Hepatic stellate cell (primary cell): ENCODE results near the gene ZNF668.
A peak's percentile ranks its signal among the peaks of the same experiment; 100 is the strongest.

ENCODE experiments used
- DNase-seq: peaks from one replicate; pipeline ENCODE4 v3.0.0; 2011; ENCODE audit warnings: low spot score

ZNF668 gene

DNA sequence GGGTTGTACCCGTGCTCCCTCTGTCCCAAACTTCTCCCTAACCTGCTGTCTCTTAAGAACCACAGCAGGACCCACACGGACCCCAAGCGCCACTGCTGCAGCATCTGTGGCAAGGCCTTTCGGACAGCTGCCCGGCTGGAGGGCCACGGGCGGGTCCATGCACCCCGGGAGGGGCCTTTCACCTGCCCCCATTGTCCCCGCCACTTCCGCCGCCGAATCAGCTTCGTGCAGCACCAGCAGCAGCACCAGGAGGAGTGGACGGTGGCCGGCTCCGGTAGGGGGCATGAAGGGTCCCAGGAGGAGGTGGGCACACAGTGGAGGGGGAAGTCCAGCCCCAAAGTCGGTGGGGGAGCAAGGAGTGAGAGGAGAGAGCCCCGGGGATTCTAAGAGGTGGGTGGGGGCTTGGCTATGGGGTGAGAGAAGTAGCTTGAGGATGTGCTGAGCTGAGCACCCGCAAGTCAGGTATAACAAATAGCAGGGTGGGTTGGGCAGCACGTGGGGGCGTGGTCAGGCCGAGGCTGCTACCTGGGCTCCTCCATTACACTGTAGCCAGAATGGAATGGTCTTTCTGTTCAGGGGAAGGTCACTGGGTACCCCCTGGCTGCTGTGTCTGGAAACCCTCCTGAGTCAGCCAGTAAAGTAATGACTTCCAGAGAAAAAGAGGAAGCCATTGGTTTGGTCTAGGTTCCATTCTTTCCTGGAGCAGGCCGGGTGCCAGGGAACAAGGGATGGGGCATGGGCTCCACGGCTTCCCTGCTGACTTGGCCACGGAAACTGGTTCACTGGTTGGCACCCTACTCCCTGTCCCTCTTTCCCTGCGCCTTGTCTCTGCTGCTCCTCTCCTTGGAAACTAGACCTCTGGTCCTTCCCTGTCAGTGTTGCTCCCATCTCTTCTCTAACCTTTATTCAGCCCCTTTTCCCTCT lies 7.7 kb upstream of the ZNF668 start:
- DNase-seq = no peak

- DNase-seq = no peak
Observed at GRCh38 chr16:31080756-31081419, 6.8 kb upstream of the ZNF668 start.

- no peak for DNase-seq
Observed at GRCh38 chr16:31080035-31080629, 6.1 kb upstream of the ZNF668 start.

DNA sequence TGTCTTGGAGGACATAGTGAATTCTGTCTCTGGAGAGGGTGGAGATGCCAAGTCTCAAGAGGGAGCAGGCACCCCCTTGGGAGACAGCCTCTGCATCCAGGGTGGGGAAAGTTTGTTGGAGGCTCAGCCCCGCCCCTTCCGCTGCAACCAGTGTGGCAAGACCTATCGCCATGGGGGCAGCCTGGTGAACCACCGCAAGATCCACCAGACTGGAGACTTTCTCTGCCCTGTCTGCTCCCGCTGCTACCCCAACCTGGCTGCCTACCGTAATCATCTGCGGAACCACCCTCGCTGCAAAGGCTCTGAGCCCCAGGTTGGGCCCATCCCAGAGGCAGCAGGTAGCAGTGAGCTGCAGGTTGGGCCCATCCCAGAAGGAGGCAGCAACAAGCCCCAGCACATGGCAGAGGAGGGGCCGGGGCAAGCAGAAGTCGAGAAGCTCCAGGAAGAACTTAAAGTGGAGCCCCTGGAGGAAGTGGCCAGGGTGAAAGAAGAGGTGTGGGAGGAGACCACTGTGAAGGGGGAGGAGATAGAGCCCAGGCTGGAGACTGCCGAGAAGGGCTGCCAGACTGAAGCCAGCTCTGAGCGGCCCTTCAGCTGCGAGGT lies 5.4 kb upstream of the ZNF668 start:
- no peak for DNase-seq

DNA sequence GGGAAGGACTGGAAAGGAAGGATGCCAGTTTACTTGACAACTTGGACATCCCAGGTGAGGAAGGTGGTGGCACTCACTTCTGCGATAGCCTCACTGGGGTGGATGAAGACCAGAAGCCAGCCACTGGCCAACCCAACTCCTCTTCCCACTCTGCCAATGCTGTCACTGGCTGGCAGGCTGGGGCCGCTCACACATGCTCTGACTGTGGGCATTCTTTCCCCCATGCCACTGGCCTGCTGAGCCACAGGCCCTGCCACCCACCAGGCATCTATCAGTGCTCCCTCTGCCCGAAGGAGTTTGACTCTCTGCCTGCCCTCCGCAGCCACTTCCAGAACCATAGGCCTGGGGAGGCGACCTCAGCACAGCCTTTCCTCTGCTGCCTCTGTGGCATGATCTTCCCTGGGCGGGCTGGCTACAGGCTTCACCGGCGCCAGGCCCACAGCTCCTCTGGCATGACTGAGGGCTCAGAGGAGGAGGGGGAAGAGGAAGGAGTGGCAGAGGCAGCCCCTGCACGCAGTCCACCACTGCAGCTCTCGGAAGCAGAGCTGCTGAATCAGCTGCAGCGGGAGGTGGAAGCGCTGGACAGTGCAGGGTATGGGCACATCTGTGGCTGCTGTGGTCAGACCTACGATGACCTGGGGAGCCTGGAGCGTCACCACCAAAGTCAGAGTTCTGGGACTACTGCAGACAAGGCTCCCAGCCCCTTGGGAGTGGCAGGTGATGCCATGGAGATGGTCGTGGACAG lies 4.7 kb upstream of the ZNF668 start:
- DNase-seq = no peak

DNA sequence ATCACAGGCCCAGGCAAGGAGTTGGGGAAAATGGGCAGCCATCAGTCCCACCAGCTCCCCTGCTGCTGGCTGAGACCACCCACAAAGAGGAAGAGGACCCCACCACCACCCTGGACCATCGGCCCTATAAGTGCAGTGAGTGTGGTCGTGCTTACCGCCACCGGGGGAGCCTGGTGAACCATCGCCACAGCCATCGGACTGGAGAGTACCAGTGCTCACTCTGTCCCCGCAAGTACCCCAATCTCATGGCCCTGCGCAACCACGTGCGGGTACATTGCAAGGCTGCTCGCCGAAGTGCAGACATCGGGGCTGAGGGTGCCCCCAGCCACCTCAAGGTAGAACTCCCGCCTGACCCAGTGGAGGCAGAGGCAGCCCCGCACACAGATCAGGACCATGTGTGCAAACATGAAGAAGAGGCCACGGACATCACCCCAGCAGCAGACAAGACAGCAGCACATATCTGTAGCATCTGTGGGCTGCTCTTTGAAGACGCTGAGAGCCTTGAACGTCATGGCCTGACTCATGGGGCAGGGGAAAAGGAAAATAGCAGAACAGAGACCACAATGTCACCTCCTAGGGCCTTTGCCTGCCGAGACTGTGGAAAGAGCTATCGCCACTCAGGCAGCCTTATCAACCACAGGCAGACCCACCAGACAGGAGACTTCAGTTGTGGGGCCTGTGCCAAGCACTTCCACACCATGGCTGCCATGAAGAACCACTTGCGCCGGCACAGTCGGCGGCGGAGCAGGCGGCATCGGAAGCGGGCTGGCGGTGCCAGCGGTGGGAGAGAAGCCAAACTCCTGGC lies 3.8 kb upstream of the ZNF668 start:
- DNase-seq = no peak

DNA sequence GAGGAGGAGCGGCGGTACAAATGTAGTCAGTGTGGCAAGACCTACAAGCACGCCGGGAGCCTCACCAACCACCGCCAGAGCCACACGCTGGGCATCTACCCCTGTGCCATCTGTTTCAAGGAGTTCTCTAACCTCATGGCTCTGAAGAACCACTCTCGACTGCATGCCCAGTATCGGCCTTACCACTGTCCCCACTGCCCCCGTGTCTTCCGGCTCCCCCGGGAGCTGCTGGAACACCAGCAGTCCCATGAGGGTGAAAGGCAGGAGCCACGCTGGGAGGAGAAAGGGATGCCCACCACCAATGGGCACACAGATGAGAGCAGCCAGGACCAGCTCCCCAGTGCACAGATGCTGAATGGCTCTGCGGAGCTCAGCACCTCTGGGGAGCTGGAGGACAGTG lies 3.0 kb upstream of the ZNF668 start:
- no peak for DNase-seq

- DNase-seq = no peak
Observed at GRCh38 chr16:31076319-31076718, 2.3 kb upstream of the ZNF668 start.

DNA sequence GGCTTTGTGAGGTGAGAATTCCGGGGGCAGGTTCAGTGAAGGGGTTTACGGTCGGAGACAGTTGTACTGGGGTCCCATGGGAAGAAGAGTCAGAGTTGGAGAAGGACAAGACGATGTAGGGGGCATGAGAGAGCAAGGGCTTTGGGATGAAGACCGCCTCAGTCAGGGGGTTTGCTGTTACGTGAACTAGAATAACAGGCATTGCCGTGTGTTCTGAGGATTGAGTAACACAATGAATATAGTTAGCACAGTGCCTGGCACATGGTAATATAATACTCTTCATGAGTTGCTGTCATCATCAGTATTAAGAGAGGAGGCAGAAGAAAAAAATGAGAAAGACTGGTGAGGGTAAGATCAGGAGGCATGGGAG lies 759 bp upstream of the ZNF668 start:
- no peak for DNase-seq

DNA sequence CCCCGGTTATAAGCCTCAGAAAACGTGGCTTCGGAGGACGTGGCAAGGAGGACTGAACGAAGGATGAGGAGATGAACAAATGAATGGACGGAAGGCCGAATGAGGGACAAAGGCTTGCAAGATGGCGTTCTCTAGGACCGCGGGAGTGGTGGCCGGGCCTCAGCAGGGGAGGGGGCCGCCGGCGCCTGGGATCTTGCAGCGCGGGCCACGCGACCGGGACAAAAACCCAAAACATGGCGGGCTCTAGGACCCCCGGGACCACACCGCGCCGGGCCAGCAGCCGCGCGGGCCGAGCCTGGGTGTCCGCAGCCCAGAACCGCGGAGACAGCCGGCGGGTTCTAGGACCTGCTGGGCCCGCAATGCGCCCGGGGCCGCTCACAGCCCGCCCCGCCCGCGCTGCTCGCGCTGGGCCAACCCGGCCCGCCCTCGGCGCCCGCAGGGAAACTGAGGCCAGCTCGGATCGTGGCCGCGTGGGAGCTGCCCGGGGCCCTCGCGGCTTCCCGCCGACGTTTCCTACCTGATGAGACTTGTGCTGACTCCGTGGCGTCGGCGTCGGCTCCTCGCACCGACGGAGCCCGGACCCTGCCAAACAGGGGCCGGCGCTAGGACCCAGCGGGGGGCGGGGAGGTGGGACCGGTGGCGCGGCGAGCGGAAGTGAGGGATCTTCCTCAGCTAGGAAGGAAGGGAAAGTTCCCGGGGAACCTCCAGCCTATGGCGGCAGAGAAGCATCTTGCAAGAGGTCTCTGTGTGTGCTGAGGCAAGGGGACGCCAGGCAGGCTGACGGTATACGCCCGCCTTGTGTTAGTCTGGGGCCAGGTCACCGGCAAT lies 684 bp downstream of the ZNF668 start:
- peak; percentile 96 for DNase-seq

DNA sequence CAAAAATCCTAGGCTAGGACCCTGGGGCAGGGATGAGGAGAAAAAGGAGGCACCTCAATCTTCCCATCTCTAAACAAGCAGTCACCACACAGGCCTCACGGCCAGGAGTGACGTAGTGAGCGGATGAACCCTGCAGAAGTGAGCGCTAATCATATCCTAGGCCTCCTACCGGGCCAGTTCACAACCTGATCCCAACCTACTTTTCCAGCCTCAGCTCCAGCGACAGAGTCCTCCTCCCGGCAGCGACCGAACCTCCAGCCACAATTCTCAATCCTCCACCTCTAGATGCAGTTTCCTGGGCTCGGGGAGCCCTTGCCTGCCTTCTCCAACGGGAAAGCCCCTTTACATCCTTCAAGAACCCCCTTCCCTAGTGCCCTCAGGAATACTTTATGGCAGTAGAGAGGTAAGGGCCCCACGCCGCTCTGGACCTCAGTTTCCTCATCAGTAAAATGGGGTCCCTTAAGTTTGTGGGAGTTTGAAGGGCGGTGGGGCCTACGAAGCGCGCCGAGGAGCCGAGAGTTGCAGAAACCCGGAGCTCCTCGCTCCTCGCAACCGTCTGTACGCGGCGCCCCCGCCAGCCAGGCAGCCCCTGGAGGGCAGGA lies 1.4 kb downstream of the ZNF668 start:
- DNase-seq = peak; percentile 54

DNA sequence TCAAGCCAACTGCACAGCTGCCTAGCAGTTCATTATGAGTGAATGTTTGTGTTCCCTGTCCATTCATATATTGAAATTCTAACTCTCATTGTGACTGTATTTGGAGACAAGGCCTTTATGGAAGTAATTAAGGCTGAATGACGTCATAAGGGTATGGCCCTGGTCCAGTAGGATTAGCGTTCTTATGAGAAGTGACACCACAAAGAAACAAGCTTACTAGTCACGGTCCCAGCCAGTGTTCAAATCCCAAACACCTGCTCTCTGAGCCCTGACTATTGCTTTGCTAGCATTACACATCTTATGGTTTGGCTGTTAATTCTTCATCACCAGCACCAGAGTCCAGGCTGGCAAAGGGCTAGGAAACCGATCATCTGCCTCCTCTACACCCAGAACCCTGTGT lies 2.2 kb downstream of the ZNF668 start:
- no peak for DNase-seq

GRCh38 chr16:31067342-31067741 lies 6.7 kb downstream of the ZNF668 start:
- DNase-seq = no peak

GRCh38 chr16:31064882-31065461 lies 9.1 kb downstream of the ZNF668 start:
- peak; percentile 98 for DNase-seq

GRCh38 chr16:31063843-31064611 lies 10.0 kb downstream of the ZNF668 start:
- no peak for DNase-seq

GRCh38 chr16:31063495-31063842 lies 10.6 kb downstream of the ZNF668 start:
- no peak for DNase-seq

DNA sequence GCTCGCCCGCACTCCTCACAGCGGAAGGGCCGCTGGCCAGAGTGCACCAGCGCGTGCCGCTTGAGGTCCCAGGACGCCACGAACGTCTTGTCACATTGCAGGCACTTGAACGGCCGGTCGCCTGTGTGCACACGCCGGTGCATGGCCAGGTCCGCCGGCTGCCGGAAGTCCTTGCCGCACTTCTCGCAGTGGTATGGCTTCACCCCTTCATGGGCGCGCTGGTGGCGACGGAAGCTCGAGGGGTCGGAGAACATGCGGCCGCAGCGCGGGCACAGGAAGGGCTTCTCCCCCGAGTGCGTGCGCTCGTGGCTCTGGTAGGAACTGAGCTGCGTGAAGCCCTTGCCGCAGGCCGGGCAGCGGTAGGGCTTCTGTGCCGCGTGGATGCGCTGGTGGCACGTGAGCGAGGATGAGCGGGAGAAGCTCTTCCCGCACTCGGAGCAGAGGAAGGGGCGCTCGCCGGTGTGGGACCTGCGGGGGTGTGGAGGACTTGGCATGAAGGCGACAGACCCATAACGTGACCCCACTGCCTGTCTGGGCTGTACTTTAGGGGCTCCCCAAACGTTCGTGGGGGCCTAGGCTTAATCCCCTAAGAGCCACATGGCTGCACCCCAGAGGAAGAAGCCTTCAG lies 12.1 kb downstream of the ZNF668 start:
- no peak for DNase-seq

DNA sequence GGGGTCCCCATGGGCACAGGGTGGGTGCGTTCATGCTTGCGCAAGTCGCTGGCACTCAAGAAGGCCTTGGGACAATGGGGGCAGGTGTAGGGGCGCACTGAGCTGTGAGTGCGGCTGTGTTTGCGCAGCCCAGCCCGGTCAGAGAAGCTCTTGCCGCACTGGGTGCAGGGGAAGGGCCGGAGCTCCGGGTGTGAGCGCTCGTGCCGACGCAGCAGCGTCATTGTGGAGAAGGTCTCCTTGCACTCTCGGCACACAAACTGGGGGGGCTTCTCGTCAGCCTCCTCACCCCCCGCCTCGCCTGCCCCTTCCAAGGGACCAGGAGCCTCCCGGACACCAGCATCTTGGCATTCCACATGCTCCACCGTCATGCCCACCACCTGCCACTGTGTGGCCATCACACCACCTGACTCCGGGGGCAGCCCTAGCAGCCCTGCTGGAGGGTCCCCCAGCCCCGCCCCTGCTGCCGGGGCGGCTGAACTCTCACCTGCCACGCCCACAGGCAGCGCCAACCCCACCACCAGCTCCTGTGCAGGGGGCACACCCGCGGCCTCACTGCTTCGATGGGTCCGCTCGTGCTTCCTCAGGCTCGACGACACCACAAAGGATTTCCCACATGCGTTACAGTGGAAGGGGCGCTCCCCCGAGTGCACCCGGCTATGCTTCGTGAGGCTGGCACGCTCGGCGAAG lies 12.8 kb downstream of the ZNF668 start:
- DNase-seq = no peak
